GM18907 (cell line): Measurements from ENCODE around the gene MKNK1.

Source experiments
- ATAC-seq: cut with Tn5 transposase; IDR thresholded peaks from one replicate; pipeline ENCODE4 v1.9.1; 2021; ENCODE audit warnings: mild to moderate bottlenecking, moderate library complexity; ENCODE audit not compliant: unreplicated experiment

MKNK1 gene

GRCh38 chr1:46619656-46620258 lies 15.7 kb upstream of the MKNK1 start:
- ATAC-seq: no peak

DNA sequence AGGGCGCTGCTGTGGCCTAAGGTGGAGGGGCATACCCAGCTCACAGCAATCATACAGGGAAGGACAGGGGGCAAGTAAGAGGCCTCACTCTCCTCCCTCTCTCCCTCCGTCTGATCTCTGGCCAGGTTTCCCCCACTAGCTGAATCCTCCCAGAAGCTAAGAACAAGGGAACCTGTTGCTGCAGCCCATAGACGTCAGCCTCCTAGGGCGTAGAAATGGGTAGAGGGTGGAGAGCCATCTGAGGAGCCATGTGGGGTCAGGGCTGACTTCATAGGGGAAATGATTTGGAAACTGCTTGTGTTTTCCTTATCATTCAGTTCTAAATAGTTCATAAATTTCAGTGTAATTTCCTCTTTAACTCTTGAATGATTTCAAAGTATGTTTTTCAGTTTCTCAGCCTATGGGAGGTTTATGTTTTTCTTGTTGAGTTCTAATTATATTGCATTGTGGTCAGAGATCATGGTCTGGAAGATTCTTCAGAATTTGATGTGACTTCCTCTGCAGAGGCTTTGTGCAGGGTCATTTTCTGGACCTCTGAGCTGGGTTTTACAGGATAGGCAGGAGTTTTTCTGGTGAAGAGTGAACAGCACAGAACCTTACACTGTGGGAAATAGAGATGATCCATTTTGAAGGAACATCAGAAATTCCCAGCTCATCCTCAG lies 14.8 kb upstream of the MKNK1 start:
- ATAC-seq: no peak

DNA sequence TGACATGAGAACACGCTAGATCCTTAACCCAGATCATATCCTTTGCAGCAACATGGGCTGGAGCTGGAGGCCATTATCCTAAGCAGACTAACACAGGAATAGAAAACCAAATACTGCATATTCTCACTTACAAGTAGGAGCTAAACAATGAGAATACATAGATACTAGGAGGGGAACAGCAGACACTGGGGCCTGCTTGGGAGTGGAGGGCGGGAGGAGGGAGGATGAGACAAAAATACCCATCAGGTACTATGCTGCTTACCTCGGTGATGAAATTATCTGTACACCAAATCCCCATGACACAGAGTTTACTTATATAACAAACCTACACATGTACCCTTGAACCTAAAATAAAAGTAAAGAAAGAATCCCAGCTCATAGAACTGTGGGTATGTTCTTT lies 13.8 kb upstream of the MKNK1 start:
- no peak for ATAC-seq

GRCh38 chr1:46617108-46617800 lies 13.2 kb upstream of the MKNK1 start:
- ATAC-seq: no peak

GRCh38 chr1:46616277-46617107 lies 12.4 kb upstream of the MKNK1 start, which contains the start of gene MOB3C:
TSS of gene MOB3C (minus strand) at chr1:46616811. CDS start at chr1:46613321, 3,490 bp downstream.
- peak; percentile 57 for ATAC-seq

DNA sequence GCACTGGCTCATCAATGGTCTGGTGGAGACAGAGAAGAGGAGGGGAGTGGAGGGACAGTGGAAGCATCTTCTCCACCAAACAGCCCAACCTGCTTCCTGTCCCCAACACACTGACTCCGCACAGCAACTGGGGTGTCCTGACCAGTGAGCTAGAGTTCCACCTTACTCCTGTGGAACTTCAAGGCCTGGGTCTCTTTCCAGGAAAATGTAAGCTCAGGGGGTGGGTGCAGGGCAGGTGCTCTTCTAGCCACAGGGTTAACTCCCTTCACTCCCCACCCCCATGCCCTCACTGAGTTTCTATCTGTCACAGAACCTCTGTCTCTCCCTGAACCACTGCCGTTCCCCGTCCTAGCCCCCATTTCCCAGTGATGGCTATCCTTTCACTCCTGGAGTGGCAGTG lies 11.7 kb upstream of the MKNK1 start:
- ATAC-seq: no peak

DNA sequence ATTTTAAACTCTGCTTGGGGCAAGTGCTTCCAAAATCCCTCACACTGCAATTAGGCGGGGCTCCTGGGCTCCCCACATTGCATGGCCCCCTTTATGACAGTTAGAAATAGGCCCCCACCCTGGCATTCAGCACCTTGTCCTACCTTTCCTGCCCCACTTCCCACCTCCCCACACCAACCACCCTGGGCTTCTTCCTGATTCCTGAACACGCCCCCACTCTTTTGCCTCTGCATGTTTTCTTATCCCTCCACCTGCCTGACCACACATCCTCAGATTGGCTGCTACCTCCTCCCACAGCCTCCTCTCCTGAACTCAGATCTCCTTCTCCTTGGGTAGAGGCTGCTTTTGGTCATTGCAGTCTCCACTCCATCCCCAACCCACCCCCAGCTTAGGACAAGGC lies 11.0 kb upstream of the MKNK1 start:
- ATAC-seq: no peak

GRCh38 chr1:46614604-46614984 lies 10.5 kb upstream of the MKNK1 start:
- no peak for ATAC-seq

GRCh38 chr1:46613661-46614603 lies 9.9 kb upstream of the MKNK1 start:
- peak; percentile 67 for ATAC-seq

DNA sequence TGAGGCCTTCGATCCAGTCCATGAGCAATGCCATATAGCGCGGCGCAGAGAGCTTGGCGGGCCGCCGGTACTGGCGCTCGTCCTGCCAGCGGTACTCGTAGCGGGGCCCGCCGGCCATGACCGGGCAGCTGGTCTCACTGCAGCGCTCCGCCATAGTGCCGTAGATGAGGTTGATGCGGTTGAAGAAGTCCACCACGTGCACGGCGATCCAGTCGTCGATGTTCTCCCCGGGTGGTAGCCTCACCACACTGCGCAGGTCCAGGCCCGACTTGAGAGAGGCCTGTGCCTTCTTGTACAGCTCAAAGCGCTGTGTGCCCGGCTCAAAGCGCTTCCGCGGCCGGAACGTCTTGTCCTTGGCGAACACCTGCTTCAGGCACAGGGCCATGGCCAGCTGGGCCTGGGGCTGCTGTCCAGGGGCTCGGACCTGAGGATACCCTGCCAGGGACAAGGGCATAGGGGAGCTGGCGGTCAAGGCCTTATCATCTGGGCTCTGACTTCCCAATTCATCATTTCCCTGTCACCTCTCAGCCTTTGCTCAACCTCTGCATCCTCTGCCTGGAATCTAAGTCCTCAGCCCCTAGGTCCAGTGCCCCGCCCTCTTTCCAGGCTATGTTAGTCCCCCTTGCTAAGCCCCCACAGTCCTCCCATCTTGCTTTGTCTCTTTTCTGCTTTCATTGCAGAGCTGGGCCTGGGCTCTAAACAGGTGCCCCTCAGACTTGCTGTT lies 9.0 kb upstream of the MKNK1 start:
- ATAC-seq: no peak

DNA sequence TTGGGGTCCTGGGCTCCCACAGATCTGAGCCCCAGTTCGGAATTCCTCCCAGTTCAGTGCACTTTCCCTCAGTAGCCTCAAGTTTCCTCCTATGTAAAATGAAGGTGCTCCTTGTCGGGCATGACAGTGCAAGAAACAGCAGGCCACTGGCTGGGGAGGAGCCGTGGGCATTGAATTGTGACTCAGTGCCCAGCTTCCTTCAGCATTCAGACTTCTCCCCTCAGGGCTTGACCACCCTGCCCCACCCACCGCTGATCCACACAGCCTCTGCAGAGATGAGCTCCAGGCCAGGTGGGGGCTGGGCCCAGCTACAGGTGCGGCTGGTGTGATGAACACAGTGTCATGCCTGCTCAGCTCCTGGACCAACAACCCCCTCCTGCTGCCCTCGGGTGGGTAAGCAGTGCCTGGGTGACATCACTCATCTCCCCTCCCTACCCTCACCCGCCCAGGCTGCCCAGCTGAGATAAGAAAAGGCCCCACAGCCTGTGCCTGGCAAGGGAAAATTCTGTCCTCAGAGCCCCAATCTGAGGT lies 7.7 kb upstream of the MKNK1 start:
- ATAC-seq: no peak

- ATAC-seq: no peak
Measured at GRCh38 chr1:46607345-46608130, 3.5 kb upstream of the MKNK1 start.

GRCh38 chr1:46606255-46606965 lies 2.3 kb upstream of the MKNK1 start:
- ATAC-seq: no peak

GRCh38 chr1:46605232-46605631 lies 1.2 kb upstream of the MKNK1 start:
- no peak for ATAC-seq

DNA sequence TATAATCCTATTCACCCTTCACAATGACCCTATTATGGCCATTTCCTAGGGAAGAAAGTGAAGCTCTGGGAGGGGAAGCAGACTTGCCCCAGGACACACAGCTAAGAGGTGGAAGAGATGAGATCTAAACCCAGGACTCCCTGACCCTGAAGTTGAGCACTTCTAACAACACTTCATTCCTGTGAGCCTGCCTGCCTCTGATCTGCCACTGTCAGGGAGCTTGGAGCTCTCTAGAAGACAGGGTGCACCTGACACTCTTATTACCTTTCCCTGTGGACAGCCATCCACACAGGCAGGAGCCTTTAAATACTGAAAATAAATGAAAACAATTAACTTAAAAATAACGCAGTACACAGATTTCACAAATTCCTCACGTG lies 599 bp downstream of the MKNK1 start:
- no peak for ATAC-seq

- no peak for ATAC-seq
Measured at GRCh38 chr1:46601257-46602007, 2.6 kb downstream of the MKNK1 start.
